B cell (primary cell): ENCODE measurements around the gene MGAT4C. TPM values are rescaled to one million over a fixed set of nuclear protein-coding genes. Genes with fewer than 3 reads are reported as not detected.

Experiments used
- ATAC-seq: fragments of 200-7000 bp; cut with Tn5 transposase; one replicate; pipeline ENCODE4 v1.10.0; 2021; ENCODE audit warnings: low read depth, mild to moderate bottlenecking, moderate number of reproducible peaks, moderate library complexity
- CTCF ChIA-PET: fragments of 350-600 bp; sonication (Branson Sonifier 250); formaldehyde crosslinking; loops from one replicate; lab custom pipeline; 2021; ENCODE audit warnings: antibody characterized with exemption, inconsistent platforms; lab: Charles Lee
- POLR2A ChIA-PET: fragments of 350-600 bp; sonication (Branson Sonifier 250); formaldehyde crosslinking; loops from one replicate; lab custom pipeline; 2021; ENCODE audit warnings: antibody characterized with exemption; lab: Charles Lee
- DNase-seq: peaks from one replicate; pipeline ENCODE4 v3.0.0; 2013
- H2AFZ ChIP-seq: 2 replicates; pipeline ENCODE4 v1.6.1; 2012; ENCODE audit warnings: mild to moderate bottlenecking, low read depth, low read length; ENCODE audit not compliant: insufficient read depth, poor library complexity, severe bottlenecking
- H3K27ac ChIP-seq, 2 donors: 1 replicate in 1 of 2; 2 replicates in 1 of 2; pipeline ENCODE4 v1.5.1; 2012 to 2013; ENCODE audit warnings: low read length in 2 of 2, mild to moderate bottlenecking in 2 of 2, moderate library complexity in 1 of 2
- H3K27me3 ChIP-seq, 4 experiments: fragments of 200-600 bp in 1 of 4; sonication (generic) in 1 of 4; replicated peaks in 1 of 4; 1 replicate in 2 of 4; 2 replicates in 2 of 4; pipeline versions ENCODE4 v1.6.1 to v1.7.0; 2013 to 2016; ENCODE audit warnings: low read length in 3 of 4, mild to moderate bottlenecking in 2 of 4, mixed read lengths in 1 of 4, moderate library complexity in 1 of 4; ENCODE audit not compliant: insufficient read depth in 4 of 4, control insufficient read depth in 3 of 4; ENCODE audit errors: control extremely low read depth in 1 of 4
- H3K36me3 ChIP-seq, 2 experiments: replicated peaks in 1 of 2; 1 replicate in 1 of 2; 2 replicates in 1 of 2; pipeline versions ENCODE4 v1.6.1 to v1.7.1; 2013; ENCODE audit warnings: low read length in 1 of 2; ENCODE audit not compliant: insufficient read depth in 2 of 2, control insufficient read depth in 1 of 2; ENCODE audit errors: control extremely low read depth in 1 of 2, extremely low read depth in 1 of 2
- H3K4me1 ChIP-seq, 2 donors: fragments of 200-600 bp in 1 of 2; sonication (generic) in 1 of 2; 1 replicate in 1 of 2; 2 replicates in 1 of 2; pipeline versions ENCODE4 v1.5.1 to v1.6.1; 2013 to 2017; ENCODE audit warnings: low read length in 2 of 2; ENCODE audit not compliant: control insufficient read depth in 2 of 2, insufficient read depth in 2 of 2
- H3K4me2 ChIP-seq: replicated peaks from 2 replicates; pipeline ENCODE3; 2012; ENCODE audit warnings: mild to moderate bottlenecking, low read depth, low read length; ENCODE audit not compliant: poor library complexity, severe bottlenecking
- H3K4me3 ChIP-seq, 5 experiments: fragments of 200-600 bp in 1 of 5; sonication (generic) in 1 of 5; 1 replicate in 3 of 5; 2 replicates in 2 of 5; pipeline versions ENCODE4 v1.5.1 to v1.7.0; 2011 to 2016; ENCODE audit warnings: low read length in 4 of 5, mild to moderate bottlenecking in 4 of 5, low read depth in 2 of 5, control low read depth in 1 of 5, moderate library complexity in 1 of 5; ENCODE audit not compliant: insufficient read depth in 1 of 5; ENCODE audit errors: control extremely low read depth in 1 of 5, extremely low read depth in 1 of 5
- H3K79me2 ChIP-seq: fragments of 200-600 bp; sonication (generic); one replicate; pipeline ENCODE4 v1.6.0; 2016; ENCODE audit warnings: low read length; ENCODE audit not compliant: control insufficient read depth, insufficient read depth
- H3K9ac ChIP-seq: fragments of 200-600 bp; sonication (generic); 2 replicates; pipeline ENCODE4 v1.6.1; 2017; ENCODE audit warnings: mild to moderate bottlenecking, low read length, moderate library complexity
- H3K9me3 ChIP-seq, 3 donors: one replicate each; pipeline versions ENCODE4 v1.6.1 to v1.7.1; 2013; ENCODE audit warnings: low read length in 2 of 3; ENCODE audit not compliant: control insufficient read depth in 2 of 3, insufficient read depth in 1 of 3; ENCODE audit errors: control extremely low read depth in 1 of 3
- H4K20me1 ChIP-seq: 2 replicates; pipeline ENCODE4 v1.6.0; 2012; ENCODE audit warnings: mild to moderate bottlenecking, low read length; ENCODE audit not compliant: insufficient read depth, control insufficient read depth, poor library complexity, severe bottlenecking
- H3K27ac Mint-ChIP-seq: one replicate; pipeline ENCODE4 v1.8.0; 2021; ENCODE audit warnings: mixed read lengths
- H3K27me3 Mint-ChIP-seq: one replicate; pipeline ENCODE4 v1.8.0; 2021; ENCODE audit warnings: mixed read lengths
- H3K4me1 Mint-ChIP-seq: one replicate; pipeline ENCODE4 v1.8.0; 2021; ENCODE audit warnings: mixed read lengths
- H3K4me3 Mint-ChIP-seq: one replicate; pipeline ENCODE4 v1.8.0; 2021; ENCODE audit warnings: mixed read lengths
- H3K9me3 Mint-ChIP-seq: one replicate; pipeline ENCODE4 v1.8.0; 2022; ENCODE audit warnings: mixed read lengths; ENCODE audit not compliant: insufficient read depth
- EZH2 ChIP-seq: IDR thresholded peaks from 2 replicates; pipeline ENCODE4 v1.6.1; 2012; ENCODE audit warnings: borderline replicate concordance, low read depth, mild to moderate bottlenecking, moderate library complexity, low read length; ENCODE audit not compliant: insufficient read depth, poor library complexity, severe bottlenecking
- whole genome bisulfite sequencing: methylation state at CpG from one replicate; pipeline ENCODE4 v1.1.5; 2013; ENCODE audit warnings: missing lambda C conversion rate; ENCODE audit not compliant: insufficient coverage; 5-methylcytosine and 5-hydroxymethylcytosine counted together
- intact Hi-C: fragments of 100-400 bp; cut with micrococcal nuclease; formaldehyde crosslinking; loops from one replicate; pipeline ENCODE4 v1.10.0; 2022
- polyA plus RNA-seq: library from polyadenylated mRNA; depleted of rRNA; stranded (reverse); fragments of >200 nt; gene quantifications from 2 replicates; pipeline ENCODE4 v1.2.3, GENCODE V29; 2012
- total RNA-seq, 2 donors: library from RNA; stranded (reverse); fragments of 120-200 nt in 1 of 2; gene quantifications; 1 replicate in 1 of 2; 2 replicates in 1 of 2; pipeline versions ENCODE4 v1.2.3 to v1.2.4, GENCODE V29; 2013 to 2022
- TF ChIP-seq, protein P1 (sequence below): fragments of 200-600 bp; IDR thresholded peaks from one replicate; pipeline ENCODE4 v1.8.0; 2022; ENCODE audit warnings: antibody characterized with exemption, mild to moderate bottlenecking

MGAT4C gene
- total and polyA plus RNA-seq, 2 donors (not counting 1 experiment from before 2014, with no cell fraction given), result not detected

GRCh38 chr12:86261578-86261977 lies 5.4 kb upstream of the MGAT4C start:
- ATAC-seq, result no peak
- Mint-ChIP-seq H3K27me3 (no peaks in the 10 kb centered on the region), H3K4me3 (no peak overlapping the region), H3K27ac (no peak overlapping the region), H3K9me3 (no peaks in the 10 kb centered on the region), H3K4me1 (no peaks in the 10 kb centered on the region)
- intact Hi-C loops, result no loop called here
- H3K36me3 ChIP-seq, result no peaks in the 10 kb centered on the region
- H3K4me1 ChIP-seq, result no peaks in the 10 kb centered on the region
- no peaks in the 10 kb centered on the region for H3K27me3 ChIP-seq
- no peak overlapping the region for H3K27ac ChIP-seq
- TF ChIP-seq, protein P1, sequence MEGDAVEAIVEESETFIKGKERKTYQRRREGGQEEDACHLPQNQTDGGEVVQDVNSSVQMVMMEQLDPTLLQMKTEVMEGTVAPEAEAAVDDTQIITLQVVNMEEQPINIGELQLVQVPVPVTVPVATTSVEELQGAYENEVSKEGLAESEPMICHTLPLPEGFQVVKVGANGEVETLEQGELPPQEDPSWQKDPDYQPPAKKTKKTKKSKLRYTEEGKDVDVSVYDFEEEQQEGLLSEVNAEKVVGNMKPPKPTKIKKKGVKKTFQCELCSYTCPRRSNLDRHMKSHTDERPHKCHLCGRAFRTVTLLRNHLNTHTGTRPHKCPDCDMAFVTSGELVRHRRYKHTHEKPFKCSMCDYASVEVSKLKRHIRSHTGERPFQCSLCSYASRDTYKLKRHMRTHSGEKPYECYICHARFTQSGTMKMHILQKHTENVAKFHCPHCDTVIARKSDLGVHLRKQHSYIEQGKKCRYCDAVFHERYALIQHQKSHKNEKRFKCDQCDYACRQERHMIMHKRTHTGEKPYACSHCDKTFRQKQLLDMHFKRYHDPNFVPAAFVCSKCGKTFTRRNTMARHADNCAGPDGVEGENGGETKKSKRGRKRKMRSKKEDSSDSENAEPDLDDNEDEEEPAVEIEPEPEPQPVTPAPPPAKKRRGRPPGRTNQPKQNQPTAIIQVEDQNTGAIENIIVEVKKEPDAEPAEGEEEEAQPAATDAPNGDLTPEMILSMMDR, result no peak
- no peak for TF ChIP-seq EZH2
- CTCF ChIA-PET, result no interaction called here
- DNase-seq, result no peak
- WGBS, result no CpG with 5 or more reads among the region's 2 CpGs
- peaks cover 0 to 10% (median 3%) of the 10 kb centered on the region in 3 donors for H3K9me3 ChIP-seq
- no peaks in the 10 kb centered on the region for H3K79me2 ChIP-seq
- H4K20me1 ChIP-seq, result no peaks in the 10 kb centered on the region
- POLR2A ChIA-PET, result no interaction called here
- H3K9ac ChIP-seq, result no peak overlapping the region
- no peak overlapping the region for H2AFZ ChIP-seq
- H3K4me2 ChIP-seq, result no peak overlapping the region
- H3K4me3 ChIP-seq, result no peak overlapping the region

DNA sequence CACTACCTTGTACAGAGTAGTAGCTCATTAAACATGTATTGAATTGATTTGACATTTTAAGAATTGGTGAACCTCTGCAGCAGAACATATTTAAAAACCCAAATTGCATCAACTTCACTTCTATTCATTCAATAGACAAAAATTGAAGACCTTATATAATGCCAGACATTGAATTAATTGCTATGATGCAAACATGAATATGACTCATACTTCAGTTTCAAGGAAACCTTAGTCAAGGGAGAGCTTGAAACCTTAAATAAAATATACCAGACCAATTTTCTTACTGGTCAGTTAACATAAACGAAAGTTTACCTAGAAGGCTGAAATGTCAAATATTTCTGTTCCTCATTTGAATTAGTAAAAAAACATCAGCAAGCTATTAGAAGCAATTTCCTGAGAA lies 5.0 kb upstream of the MGAT4C start:
- Histone ChIP-seq H3K9ac (no peak overlapping the region), H3K36me3 (no peaks in the 10 kb centered on the region), H2AFZ (no peak overlapping the region), H3K9me3 (peaks cover 0 to 10% (median 3%) of the 10 kb centered on the region in 3 donors), H3K79me2 (no peaks in the 10 kb centered on the region), H4K20me1 (no peaks in the 10 kb centered on the region), H3K4me2 (no peak overlapping the region), H3K27ac (no peak overlapping the region), H3K4me3 (no peak overlapping the region), H3K27me3 (no peaks in the 10 kb centered on the region), H3K4me1 (no peaks in the 10 kb centered on the region)
- TF ChIP-seq, protein P1, result no peak
- TF ChIP-seq EZH2, result no peak
- POLR2A ChIA-PET, result no interaction called here
- intact Hi-C loops, result no loop called here
- no peak overlapping the region for H3K4me3 Mint-ChIP-seq
- no peak overlapping the region for H3K27ac Mint-ChIP-seq
- CTCF ChIA-PET, result no interaction called here
- no peaks in the 10 kb centered on the region for H3K9me3 Mint-ChIP-seq
- H3K27me3 Mint-ChIP-seq, result no peaks in the 10 kb centered on the region
- no peak for ATAC-seq
- no peaks in the 10 kb centered on the region for H3K4me1 Mint-ChIP-seq
- DNase-seq, result no peak
- no CpG with 5 or more reads among the region's 1 CpG for WGBS
